ENCODE measurements around the gene GATB. TPM values are rescaled to one million over a fixed set of nuclear protein-coding genes. Genes with fewer than 3 reads are reported as not detected.

The GATB gene
- total RNA-seq, 4 donors from 2014 or later, result 13.4 to 42.2 (median 24.8) TPM

DNA sequence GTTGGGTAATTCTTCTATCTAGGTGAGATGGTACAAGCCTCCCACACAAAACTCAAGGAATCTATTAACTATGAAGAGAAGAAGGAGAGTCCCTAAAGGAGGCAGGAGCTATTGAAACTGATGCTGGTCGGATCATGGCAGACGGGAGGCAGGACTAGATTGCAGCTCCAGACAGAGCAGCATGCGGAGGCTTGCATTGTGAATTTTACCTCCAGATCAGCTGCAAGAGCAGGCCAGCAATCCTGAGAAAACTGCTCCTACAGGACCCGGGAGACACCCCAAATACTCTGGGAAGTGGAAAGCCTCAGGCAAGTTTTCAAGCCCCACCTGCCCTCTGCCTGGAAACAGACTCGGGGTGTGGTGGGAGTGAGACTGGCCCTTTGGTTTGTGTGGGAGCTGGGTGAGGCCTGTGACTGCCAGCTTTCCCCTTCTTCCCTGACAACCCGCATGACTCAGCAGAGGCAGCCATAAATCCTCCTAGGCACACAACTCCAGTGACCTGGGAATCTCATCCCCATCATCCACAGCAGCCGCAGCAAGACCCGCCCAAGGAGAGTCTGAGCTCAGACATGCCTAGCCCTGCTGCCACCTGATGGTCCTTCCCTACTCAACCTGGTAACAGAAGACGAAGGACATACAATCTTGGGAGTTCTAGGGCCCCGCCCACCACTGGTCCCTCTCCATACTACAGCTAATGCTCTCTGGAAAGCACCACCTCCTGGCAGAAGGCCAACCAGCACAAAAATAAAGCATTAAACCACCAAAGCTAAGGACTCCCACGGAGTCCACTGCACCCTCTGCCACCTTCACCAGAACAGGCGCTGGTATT is 30.9 kb downstream of the GATB start:
- TF ChIP-seq, protein P1, sequence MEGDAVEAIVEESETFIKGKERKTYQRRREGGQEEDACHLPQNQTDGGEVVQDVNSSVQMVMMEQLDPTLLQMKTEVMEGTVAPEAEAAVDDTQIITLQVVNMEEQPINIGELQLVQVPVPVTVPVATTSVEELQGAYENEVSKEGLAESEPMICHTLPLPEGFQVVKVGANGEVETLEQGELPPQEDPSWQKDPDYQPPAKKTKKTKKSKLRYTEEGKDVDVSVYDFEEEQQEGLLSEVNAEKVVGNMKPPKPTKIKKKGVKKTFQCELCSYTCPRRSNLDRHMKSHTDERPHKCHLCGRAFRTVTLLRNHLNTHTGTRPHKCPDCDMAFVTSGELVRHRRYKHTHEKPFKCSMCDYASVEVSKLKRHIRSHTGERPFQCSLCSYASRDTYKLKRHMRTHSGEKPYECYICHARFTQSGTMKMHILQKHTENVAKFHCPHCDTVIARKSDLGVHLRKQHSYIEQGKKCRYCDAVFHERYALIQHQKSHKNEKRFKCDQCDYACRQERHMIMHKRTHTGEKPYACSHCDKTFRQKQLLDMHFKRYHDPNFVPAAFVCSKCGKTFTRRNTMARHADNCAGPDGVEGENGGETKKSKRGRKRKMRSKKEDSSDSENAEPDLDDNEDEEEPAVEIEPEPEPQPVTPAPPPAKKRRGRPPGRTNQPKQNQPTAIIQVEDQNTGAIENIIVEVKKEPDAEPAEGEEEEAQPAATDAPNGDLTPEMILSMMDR (IDR thresholded peaks at IDR 0.05; ENCODE audit: low read depth), result no peak

DNA sequence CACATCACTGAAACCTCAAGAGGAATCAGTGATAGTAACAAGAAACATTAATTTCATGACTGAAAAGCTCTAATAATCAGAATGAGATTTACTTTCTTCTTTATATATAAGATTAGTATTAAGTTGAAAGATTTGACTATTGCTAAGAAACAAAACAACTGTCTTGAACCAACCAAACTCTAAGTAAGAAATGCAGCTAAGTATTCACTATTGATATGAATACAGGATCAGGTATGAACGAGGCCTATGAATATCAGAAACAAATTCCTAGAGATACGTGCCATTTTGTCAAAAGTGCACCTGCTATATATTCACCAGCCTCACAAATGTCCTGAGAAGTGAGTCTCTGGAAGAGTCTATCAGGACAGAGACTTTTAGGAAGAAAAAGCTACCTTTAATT is 32.1 kb downstream of the GATB start:
- TF ChIP-seq, protein P1 (IDR thresholded peaks at IDR 0.05; ENCODE audit: low read depth), result no peak

DNA sequence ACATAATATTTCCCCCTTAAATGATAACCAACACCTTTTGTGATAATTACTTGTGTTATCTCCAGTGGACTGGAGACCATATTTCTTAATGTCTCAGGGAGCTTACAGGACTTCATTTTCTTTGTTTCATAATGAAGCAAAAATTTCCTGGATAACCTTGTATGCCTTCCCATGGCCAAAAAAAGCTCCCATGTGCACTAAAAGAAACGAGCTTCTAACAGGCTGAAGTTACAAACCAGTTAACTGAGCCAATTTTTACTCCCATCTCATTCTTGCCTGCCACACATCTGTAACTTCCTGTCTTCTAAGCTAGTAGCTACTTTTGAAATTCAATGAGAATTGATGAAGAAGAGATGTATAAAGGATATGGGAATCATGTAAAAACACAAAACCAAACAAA is 32.8 kb downstream of the GATB start:
- TF ChIP-seq, protein P1 (IDR thresholded peaks at IDR 0.05; ENCODE audit: low read depth), result no peak

DNA sequence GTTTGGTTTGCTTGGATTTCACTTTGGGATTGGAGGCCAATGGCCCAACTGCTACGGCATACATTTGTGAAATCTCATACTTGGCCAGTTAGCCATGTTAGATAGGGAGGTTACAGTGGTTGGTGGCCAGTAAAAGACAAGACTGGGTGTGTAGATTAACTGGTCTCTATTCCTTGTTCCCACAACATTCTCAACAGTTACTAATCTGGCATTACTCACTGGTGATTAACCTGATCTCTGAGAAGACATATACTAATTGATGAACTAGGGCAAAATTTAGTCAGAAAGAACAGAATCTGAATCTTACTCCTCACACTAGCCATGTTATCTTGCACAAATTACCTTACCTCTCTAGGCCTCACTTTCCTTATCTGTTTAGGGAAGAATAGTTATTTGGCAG is 33.4 kb downstream of the GATB start:
- TF ChIP-seq, protein P1 (IDR thresholded peaks at IDR 0.05; ENCODE audit: low read depth), result no peak

DNA sequence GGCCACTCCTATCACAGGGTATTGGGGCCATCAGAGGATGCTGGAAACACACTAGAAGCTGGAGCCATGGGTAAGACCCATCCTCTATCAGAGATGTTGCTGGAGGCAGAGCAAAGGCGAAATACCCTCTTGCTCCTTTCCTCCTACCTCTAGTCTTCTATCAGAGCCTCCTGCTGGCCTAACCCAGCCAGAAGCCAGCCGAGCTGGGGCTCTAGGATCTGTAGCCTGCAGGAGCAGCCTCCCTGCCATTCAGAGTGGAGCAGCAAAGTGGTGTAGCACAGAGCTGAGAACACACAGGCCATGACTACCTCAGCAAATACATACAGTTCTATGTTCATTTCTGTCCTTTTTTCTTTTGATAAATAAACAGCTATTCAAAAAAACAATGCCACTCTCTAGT is 35.7 kb downstream of the GATB start:
- TF ChIP-seq, protein P1 (IDR thresholded peaks at IDR 0.05; ENCODE audit: low read depth), result no peak

DNA sequence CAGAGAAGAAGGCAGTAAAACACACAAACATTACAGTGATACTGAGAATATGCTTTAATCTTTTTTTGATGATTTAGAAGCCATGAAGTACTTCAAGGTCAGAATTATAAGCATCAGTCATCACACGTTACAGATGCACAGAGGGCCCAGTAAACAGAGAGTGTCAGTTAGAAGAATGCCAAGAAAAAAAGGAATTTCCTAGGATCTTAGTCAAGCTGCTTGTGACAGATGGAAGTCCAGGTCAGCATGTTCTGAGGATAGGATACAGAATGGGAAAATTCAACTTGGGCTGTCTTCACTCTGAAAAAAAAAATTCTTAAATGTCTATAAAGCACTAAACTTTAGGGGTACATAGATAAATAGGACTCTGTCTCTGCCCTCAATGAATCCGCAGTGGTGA is 38.9 kb downstream of the GATB start:
- TF ChIP-seq, protein P1 (IDR thresholded peaks at IDR 0.05; ENCODE audit: low read depth), result no peak

DNA sequence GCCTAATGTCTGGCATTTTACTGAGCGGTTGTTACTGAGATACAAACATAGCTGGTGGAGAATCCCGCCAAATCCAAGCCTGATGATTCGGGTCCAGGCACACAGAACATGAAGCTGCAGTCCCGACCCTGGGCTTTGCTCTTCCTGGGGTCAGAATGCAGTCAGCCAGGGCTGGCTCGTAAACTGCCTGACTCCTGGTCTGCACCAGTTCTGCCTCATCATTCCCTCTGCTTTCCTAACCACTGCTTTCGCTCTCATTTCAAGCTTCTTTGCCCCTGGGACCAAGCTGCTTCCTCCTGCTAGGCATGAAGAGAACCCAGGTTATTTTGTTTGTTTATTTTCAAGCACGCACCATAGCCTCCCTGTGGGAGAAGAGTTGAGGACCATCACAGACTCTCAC is 39.3 kb downstream of the GATB start:
- TF ChIP-seq, protein P1 (IDR thresholded peaks at IDR 0.05; ENCODE audit: low read depth), result no peak

All from subcutaneous adipose tissue (tissue), 4 donors.